ENCODE results near the gene DHX58. TPM values are rescaled to one million over a fixed set of nuclear protein-coding genes. Genes with fewer than 3 reads are reported as not detected.
A peak's percentile ranks its signal among the peaks of the same experiment; 100 is the strongest.

The DHX58 gene
- total and polyA plus RNA-seq, 2 donors (not counting 3 experiments of a cell fraction or from before 2014, with no cell fraction given), result 3.1 to 9.0 TPM

DNA sequence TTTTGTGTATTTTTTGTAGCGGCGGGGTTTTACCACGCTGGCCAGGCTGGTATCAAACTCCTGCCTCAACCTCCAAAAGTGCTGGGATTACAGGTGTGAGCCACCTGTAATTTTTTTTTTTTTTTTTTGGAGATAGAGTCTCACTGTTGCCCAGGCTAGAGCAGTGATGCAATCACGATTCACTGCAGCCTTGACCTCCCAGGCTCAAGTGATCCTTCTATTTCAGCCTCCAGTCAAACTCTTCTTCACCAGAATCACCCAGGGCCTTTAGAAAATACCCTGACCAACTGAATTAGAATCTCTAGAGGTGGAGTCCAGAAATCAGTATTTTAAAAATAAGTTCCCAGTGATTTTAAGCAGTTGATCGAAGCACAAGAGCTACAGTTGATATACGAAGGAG lies 22.6 kb upstream of the DHX58 start:
- DNase-seq (ENCODE audit: low read depth, low spot score), result no peak
- Histone ChIP-seq H3K27ac (ENCODE audit: insufficient read depth, low read depth, low read length) (peak overlapping the region; percentile 45), H3K4me2 (ENCODE audit: insufficient read depth, low read length) (peak overlapping the region; percentile 75), H2AFZ (ENCODE audit: low read depth, low read length) (no peak overlapping the region), H3K27me3 (ENCODE audit: control insufficient read depth in 2 of 2, insufficient read depth in 2 of 2, low read length in 2 of 2) (no peaks in the 10 kb centered on the region), H3K9me1 (replicated peaks; ENCODE audit: control insufficient read depth, extremely low read depth, insufficient read depth, low read length) (no peaks in the 10 kb centered on the region), H3K79me2 (ENCODE audit: control insufficient read depth, insufficient read depth, low read length) (peaks cover 87% of the 10 kb centered on the region), H3K36me3 (ENCODE audit: control insufficient read depth in 2 of 2, extremely low read depth in 1 of 2, insufficient read depth in 2 of 2, low read length in 2 of 2) (peaks cover under 1 to 3% of the 10 kb centered on the region in 2 experiments), H3K4me3 (replicated peaks in 1 of 3; ENCODE audit: insufficient read depth in 1 of 3, low read depth in 1 of 3, low read length in 3 of 3) (peak overlapping the region in 1 of 3 experiments; percentile 10), H3K9me3 (replicated peaks; ENCODE audit: control insufficient read depth, insufficient read depth, low read length) (no peaks in the 10 kb centered on the region), H3K9ac (replicated peaks; ENCODE audit: extremely low read depth, insufficient read depth, low read length) (no peak overlapping the region), H3K4me1 (ENCODE audit: control insufficient read depth, extremely low read depth, insufficient read depth, low read length) (peaks cover 68% of the 10 kb centered on the region), H4K20me1 (replicated peaks; ENCODE audit: control insufficient read depth, extremely low read depth, insufficient read depth, low read length) (no peaks in the 10 kb centered on the region)
- dilution Hi-C loops (cut with MboI; ENCODE audit: extremely low pct_ligation_motif_present, low sequenced_read_pairs) (no loop called here), intact Hi-C loops (cut with micrococcal nuclease) (loop anchor here (10.0 kb wide), 2 partner anchors 140 to 390 kb away; partner anchors contain the start of gene STAT5B)
- BruUV-seq (replicated peaks), result no TSS peak
- CTCF ChIA-PET, result interaction anchor here (0.7 to 2.2 kb wide), 9 partner anchors 10 to 87 kb away, joined by 4 to 13 read pairs (median 4); partner anchors contain the start of genes DHX58 and KCNH4
- FAIRE-seq, result no peak
- POLR2A ChIA-PET, result interaction anchor here (2.0 kb wide), 1 partner anchor 11 kb away, joined by 11 read pairs; no protein-coding TSS in a partner anchor
- TF ChIP-seq JUN (IDR thresholded peaks at IDR 0.05; ENCODE audit: borderline replicate concordance, insufficient read depth, insufficient read length, low read depth) (no peak), FOS (IDR thresholded peaks at IDR 0.05; ENCODE audit: borderline replicate concordance, insufficient read depth, low read length) (no peak)
- TF ChIP-seq, protein P1, sequence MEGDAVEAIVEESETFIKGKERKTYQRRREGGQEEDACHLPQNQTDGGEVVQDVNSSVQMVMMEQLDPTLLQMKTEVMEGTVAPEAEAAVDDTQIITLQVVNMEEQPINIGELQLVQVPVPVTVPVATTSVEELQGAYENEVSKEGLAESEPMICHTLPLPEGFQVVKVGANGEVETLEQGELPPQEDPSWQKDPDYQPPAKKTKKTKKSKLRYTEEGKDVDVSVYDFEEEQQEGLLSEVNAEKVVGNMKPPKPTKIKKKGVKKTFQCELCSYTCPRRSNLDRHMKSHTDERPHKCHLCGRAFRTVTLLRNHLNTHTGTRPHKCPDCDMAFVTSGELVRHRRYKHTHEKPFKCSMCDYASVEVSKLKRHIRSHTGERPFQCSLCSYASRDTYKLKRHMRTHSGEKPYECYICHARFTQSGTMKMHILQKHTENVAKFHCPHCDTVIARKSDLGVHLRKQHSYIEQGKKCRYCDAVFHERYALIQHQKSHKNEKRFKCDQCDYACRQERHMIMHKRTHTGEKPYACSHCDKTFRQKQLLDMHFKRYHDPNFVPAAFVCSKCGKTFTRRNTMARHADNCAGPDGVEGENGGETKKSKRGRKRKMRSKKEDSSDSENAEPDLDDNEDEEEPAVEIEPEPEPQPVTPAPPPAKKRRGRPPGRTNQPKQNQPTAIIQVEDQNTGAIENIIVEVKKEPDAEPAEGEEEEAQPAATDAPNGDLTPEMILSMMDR (IDR thresholded peaks at IDR 0.05; ENCODE audit: extremely low read depth in 1 of 2, insufficient read depth in 1 of 2, low read depth in 1 of 2, low read length in 2 of 2), result no peak

DNA sequence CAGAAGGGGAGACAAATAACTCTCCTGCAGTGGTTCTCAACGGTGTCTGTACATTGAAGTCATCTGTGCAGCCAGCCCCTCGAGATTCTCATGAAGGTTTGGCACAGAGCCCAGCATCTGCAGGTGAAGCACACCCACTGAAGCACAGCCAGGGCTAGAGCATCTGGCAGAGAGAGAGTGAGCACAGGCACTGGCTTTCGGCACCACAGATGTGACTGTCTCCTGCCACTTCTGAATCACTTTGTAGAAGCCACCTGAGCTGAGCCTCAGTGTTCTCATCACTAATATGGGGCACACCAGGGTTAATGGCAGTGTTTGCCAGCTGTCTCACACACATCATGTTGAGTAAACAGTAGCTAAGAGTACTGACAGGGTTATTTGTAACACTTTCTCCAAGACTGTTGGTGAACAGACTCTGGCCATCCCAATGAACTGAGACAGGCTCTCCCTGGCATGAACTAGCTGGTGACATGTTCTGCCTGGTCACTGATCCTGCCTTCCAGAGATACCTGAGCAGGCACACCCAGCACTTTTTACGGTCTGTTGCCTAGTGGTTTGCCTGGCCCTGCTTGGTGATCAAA lies 21.0 kb upstream of the DHX58 start:
- no peak overlapping the region for H3K9ac ChIP-seq (replicated peaks; ENCODE audit: extremely low read depth, insufficient read depth, low read length)
- TF ChIP-seq GATA2 (IDR thresholded peaks at IDR 0.05; ENCODE audit: insufficient read depth, insufficient read length, low read depth, low read length) (no peak), POLR2AphosphoS5 (IDR thresholded peaks at IDR 0.05; ENCODE audit: insufficient read depth, low read depth, low read length) (no peak), POLR2A (IDR thresholded peaks at IDR 0.05; ENCODE audit: low read depth, low read length) (no peak), MYC (IDR thresholded peaks at IDR 0.05; ENCODE audit: low read depth, low read length) (no peak), JUN (IDR thresholded peaks at IDR 0.05; ENCODE audit: borderline replicate concordance, insufficient read depth, insufficient read length, low read depth) (no peak), FOS (IDR thresholded peaks at IDR 0.05; ENCODE audit: borderline replicate concordance, insufficient read depth, low read length) (no peak), EZH2 (IDR thresholded peaks at IDR 0.05; ENCODE audit: borderline replicate concordance, low read depth, low read length, severe bottlenecking) (no peak)
- TF ChIP-seq, protein P2, sequence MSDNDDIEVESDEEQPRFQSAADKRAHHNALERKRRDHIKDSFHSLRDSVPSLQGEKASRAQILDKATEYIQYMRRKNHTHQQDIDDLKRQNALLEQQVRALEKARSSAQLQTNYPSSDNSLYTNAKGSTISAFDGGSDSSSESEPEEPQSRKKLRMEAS (IDR thresholded peaks at IDR 0.05; ENCODE audit: insufficient read depth, insufficient read length), result no peak
- TF ChIP-seq, protein P1 (IDR thresholded peaks at IDR 0.05; ENCODE audit: extremely low read depth in 1 of 2, insufficient read depth in 1 of 2, low read depth in 1 of 2, low read length in 2 of 2), result no peak
- DNase-seq (ENCODE audit: low read depth, low spot score), result no peak
- H3K4me3 ChIP-seq (replicated peaks in 1 of 3; ENCODE audit: insufficient read depth in 1 of 3, low read depth in 1 of 3, low read length in 3 of 3), result no peak overlapping the region
- peaks cover 79% of the 10 kb centered on the region for H3K4me1 ChIP-seq (ENCODE audit: control insufficient read depth, extremely low read depth, insufficient read depth, low read length)
- peaks cover 11 to 17% of the 10 kb centered on the region in 2 experiments for H3K36me3 ChIP-seq (ENCODE audit: control insufficient read depth in 2 of 2, extremely low read depth in 1 of 2, insufficient read depth in 2 of 2, low read length in 2 of 2)
- intact Hi-C loops (cut with micrococcal nuclease), result loop anchor here (10.0 kb wide), 2 partner anchors 141 to 391 kb away; partner anchors contain the start of gene STAT5B
- FAIRE-seq, result peak; percentile 69
- H4K20me1 ChIP-seq (replicated peaks; ENCODE audit: control insufficient read depth, extremely low read depth, insufficient read depth, low read length), result no peaks in the 10 kb centered on the region
- no peak overlapping the region for H2AFZ ChIP-seq (ENCODE audit: low read depth, low read length)
- ChIA-PET CTCF (interaction anchor here (1.0 to 1.5 kb wide), 3 partner anchors 9 to 15 kb away, joined by 3 to 4 read pairs (median 3); partner anchors contain the start of gene KAT2A), POLR2A (interaction anchor here (0.5 to 0.6 kb wide), 2 partner anchors 89 to 186 kb away, joined by 3 to 4 read pairs; no protein-coding TSS in a partner anchor)
- peaks cover 85% of the 10 kb centered on the region for H3K79me2 ChIP-seq (ENCODE audit: control insufficient read depth, insufficient read depth, low read length)
- H3K9me1 ChIP-seq (replicated peaks; ENCODE audit: control insufficient read depth, extremely low read depth, insufficient read depth, low read length), result no peaks in the 10 kb centered on the region
- H3K27ac ChIP-seq (ENCODE audit: insufficient read depth, low read depth, low read length), result peak overlapping the region; percentile 71
- H3K4me2 ChIP-seq (ENCODE audit: insufficient read depth, low read length), result peak overlapping the region; percentile 83
- H3K9me3 ChIP-seq (replicated peaks; ENCODE audit: control insufficient read depth, insufficient read depth, low read length), result no peaks in the 10 kb centered on the region
- no peaks in the 10 kb centered on the region for H3K27me3 ChIP-seq (ENCODE audit: control insufficient read depth in 2 of 2, insufficient read depth in 2 of 2, low read length in 2 of 2)
- dilution Hi-C loops (cut with MboI; ENCODE audit: extremely low pct_ligation_motif_present, low sequenced_read_pairs), result no loop called here
- BruUV-seq (replicated peaks), result no TSS peak

All from endothelial cell of umbilical vein (primary cell).